GM20000 (cell line): ENCODE data around the gene SECTM1.

ENCODE experiments used
- DNase-seq: peaks from one replicate; pipeline ENCODE4 v3.0.0; 2012; ENCODE audit warnings: low spot score
- TF ChIP-seq, protein P1 (sequence below): IDR thresholded peaks from 2 replicates; pipeline ENCODE4 v1.5.1; 2012; ENCODE audit warnings: mild to moderate bottlenecking, control low read depth; ENCODE audit errors: extremely low read depth, missing control alignments

SECTM1 gene

DNA sequence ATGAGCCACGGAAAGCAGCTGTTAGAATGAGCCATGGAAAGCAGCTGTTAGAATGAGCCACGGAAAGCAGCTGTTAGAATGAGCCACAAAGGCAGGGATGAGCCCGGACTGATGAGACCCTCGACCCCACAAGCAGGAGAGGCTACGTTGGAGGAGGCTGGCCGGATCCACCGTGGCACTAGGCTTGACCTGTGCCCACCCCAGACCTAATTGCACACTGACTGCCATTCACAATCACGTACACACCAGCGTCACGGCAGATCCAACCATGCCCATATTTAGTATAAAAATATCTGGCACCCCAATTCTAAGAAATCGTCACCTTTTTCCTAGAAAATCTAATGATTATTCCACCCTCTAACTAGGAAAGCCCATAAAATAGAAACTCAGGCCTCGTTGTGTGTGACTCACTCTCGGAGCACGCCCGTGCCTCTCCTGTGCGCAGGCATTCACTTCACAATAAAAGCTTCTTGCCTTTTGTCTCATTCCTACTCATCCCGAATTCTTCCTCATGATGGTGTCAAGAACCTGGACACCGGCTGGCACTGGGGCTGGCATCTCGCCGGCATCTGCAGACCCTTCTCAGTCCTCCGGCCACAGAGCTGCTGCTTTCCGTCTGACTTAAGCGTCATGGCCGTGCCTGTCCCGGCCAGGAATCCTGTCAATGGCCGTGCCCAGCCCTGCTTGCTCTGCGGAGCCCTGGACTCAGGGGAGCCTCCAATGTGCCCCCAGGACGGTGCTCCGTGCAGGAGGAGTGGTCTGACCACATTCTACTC lies 5.5 kb upstream of the SECTM1 start:
- TF ChIP-seq, protein P1, sequence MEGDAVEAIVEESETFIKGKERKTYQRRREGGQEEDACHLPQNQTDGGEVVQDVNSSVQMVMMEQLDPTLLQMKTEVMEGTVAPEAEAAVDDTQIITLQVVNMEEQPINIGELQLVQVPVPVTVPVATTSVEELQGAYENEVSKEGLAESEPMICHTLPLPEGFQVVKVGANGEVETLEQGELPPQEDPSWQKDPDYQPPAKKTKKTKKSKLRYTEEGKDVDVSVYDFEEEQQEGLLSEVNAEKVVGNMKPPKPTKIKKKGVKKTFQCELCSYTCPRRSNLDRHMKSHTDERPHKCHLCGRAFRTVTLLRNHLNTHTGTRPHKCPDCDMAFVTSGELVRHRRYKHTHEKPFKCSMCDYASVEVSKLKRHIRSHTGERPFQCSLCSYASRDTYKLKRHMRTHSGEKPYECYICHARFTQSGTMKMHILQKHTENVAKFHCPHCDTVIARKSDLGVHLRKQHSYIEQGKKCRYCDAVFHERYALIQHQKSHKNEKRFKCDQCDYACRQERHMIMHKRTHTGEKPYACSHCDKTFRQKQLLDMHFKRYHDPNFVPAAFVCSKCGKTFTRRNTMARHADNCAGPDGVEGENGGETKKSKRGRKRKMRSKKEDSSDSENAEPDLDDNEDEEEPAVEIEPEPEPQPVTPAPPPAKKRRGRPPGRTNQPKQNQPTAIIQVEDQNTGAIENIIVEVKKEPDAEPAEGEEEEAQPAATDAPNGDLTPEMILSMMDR: no peak
- no peak for DNase-seq

DNA sequence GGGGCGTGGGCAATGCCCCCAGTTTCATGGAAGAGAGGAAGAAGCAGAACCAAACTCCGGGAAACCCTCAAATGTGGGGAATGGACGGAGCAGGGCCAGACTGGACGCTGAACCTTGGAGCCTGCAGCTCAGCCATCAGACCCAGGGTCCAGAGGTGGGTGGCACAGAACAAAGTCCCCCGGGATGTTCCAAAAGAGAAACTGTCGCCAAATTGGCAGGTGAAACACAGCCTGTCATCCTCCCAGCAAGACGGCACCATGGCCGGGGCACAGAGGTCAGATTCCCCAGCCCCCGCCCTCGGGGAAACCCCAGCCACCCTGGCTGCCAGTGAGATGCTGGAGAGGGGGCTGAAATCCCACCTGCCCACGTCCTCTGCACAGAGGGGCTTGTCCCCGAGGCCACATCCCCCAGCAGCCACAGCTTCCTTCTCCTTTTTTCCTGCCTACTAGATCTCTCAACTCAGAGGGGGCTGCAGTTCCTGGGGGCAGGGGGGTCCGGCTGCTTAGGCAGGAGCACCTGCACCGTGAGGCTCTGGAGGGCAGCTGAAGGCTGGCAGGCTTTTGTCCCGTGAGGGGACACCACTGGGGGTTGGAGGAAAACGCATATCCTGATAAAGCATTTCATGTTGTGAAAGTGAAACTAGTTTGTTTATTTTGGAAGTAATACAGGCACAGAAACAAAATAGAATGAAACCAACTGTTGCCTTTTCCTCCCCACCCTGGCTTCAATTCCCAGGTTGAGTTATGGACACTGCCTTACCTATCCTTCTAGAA lies 1.2 kb upstream of the SECTM1 start:
- no peak for DNase-seq
- TF ChIP-seq, protein P1: no peak

DNA sequence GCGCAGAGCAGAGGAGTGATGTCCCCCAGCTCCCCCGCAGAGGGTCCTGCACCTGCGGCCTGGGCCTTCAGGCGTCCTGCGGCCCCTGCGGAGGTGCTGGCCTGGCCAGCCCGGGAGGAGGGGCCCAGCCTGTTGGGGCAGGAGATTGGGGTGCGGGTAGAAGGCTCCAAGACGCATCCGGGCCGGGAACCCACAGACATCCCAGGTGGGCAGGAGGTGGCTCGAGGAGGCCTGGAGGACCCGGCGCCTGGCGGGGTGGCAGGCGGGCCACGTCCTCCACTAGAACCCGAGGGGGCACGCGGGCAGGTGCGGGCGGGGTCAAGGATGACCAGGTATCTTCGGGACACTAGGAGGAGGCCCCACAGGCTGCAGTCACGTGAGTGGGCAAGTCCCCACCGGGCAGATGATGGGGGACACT lies 647 bp upstream of the SECTM1 start:
- TF ChIP-seq, protein P1: no peak

DNA sequence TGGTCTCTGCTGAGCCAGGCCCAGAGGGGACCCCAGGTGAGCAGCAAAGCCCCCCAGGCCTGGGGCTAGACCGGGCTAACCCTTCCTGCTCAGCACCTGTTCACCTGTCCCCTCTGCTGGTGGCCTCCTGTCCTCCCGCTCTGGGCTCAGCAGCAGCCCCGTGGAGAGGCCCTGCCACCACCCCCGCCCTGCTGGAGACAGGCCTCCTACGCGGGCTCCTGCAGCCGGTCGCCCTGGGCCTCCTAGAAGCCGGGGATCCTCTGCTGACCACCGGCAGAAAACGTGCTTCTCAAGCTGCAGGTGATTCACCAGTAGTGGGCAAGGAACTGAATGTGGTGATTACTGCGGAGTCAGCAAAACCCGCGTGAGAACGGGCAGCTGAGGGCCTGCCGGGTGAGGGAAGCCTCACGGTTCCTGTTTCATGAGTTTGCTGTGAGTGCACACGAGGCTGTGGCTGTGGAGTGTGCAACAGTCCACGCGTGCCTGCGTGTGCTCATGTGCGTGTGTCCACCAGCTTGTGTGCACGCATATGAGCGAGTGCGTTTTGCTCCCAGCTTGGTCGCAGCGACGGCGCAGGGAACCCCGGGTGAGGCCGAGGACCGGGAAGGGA lies 792 bp downstream of the SECTM1 start:
- TF ChIP-seq, protein P1: no peak
- DNase-seq: peak; percentile 76

More for the DNA sequence above, 647 bp upstream of the SECTM1 start:
- DNase-seq: no peak

DNA sequence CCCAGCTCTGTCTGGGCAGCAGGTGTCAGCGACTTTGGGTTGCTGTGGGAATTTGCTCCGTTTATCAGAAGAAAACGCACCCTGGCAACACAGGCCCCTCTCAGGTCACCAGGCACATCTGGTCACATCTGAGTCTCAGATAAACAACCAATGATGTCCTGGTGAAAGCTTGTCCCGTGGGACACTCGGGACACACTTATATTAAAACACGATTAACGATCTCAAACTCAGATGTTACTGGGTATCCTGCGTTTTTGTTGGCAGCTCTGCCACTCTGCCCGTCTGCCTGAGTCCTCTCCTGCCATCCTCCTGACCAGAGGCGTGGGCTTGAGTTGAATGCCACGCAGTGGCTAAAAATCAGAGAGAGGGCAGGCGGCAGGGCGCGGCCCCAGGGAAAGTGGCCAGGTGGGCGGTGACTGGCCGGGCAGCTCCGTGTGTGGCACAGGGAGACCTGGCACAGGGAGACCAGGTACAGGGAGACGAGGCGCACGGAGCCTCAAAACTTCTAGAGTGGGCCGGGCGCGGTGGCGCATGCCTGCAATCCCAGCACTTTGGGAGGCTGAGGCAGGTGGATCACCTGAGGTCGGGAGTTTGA lies 2.1 kb downstream of the SECTM1 start:
- TF ChIP-seq, protein P1: no peak

DNA sequence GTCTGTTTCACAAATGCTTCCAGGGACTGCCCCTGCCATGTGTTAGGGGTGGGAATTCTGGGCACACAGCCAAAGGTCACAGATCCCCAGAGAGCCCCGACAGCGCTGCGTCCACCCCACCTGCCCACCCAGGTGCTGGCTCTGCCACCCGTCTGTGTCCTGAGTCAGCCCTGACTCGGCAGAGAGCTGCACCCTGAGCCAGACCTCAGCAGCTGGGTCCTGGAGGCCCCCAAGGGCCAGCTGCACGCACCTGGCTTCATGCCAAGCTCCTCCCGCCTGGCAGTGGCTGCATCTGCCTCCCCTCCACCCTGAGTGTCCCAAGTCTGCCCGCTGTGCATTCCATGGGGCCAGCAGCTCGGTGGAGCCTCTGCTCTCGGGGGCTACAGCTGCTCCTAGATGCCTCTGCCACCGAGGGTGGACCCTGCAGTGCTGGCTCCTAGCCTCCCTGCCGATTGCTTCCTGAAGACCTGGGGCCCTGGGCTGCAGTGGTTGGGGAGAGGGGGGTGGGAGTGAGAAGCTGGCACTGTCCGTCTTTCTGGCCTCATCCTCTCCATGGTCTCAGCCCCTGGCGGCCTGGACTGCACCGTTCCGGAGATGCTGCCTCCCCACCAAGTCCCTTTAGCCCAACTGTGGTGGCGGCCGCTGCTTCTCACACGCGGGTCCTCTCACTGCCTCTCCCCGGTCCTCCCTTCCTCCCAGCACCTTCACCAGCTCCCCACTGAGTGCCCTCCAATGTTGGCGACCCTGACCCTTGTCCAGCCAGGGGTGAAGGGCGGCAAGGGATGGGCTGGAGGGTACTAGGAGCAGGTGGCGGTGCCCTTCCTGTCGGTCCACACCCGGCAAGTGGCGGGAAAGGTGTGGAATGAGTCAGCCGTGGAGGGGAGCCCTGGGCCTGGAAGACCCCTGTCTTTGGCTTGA lies 3.0 kb downstream of the SECTM1 start:
- no peak for DNase-seq
- TF ChIP-seq, protein P1: no peak

More for the DNA sequence above, 2.1 kb downstream of the SECTM1 start:
- no peak for DNase-seq
